T-helper 2 cell (primary cell): Measurements from ENCODE around the gene ARGLU1.

ENCODE experiments used
- DNase-seq, 5 experiments: peaks; one replicate each; pipeline versions ENCODE4 v3.0.0 to v3.0.0-alpha.2; 2012 to 2022

Gene ARGLU1

GRCh38 chr13:106498571-106498970, 69.4 kb downstream of the ARGLU1 start:
- DNase-seq: no peak

GRCh38 chr13:106498158-106498557, 69.8 kb downstream of the ARGLU1 start:
- DNase-seq: no peak

- no peak for DNase-seq
These were observed 70.9 kb downstream of the ARGLU1 start for GRCh38 chr13:106497079-106497478.

- no peak for DNase-seq
These were observed 71.6 kb downstream of the ARGLU1 start for GRCh38 chr13:106496072-106496997.

GRCh38 chr13:106494936-106495335, 73.0 kb downstream of the ARGLU1 start:
- no peak for DNase-seq

- no peak for DNase-seq
These were observed 73.4 kb downstream of the ARGLU1 start for GRCh38 chr13:106494506-106494905.

- DNase-seq: no peak
These were observed 74.3 kb downstream of the ARGLU1 start for GRCh38 chr13:106493533-106494220.

- no peak for DNase-seq
These were observed 75.1 kb downstream of the ARGLU1 start for GRCh38 chr13:106492588-106493475.

- DNase-seq: no peak
These were observed 75.9 kb downstream of the ARGLU1 start for GRCh38 chr13:106491928-106492587.
